COLO829 (cell line): ENCODE results near the gene LIMCH1.

ENCODE experiments used
- DNase-seq: peaks from one replicate; pipeline ENCODE4 v3.0.0; 2012; ENCODE audit warnings: low spot score

The LIMCH1 gene

GRCh38 chr4:41532882-41533281, 5.1 kb upstream of the LIMCH1 start:
- no peak for DNase-seq

DNA sequence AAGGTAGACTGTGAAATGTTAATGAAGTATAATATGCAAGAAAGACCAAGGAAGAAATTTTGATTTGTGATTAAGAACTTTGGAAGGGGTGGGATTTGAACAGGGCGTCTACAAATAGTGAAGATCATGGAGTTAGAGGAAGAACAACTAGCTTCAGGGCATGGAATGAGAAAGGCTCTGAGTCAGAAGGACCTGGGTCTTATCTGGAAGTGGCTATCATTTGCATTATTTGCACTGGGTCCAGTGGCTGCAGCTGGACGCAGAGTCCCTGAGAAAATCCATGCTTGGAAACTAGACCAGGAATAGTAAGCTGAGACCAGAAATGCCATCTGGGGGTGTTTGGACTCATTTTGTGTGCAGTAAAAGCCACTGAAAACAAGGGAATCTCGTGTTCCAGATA, 4.3 kb upstream of the LIMCH1 start:
- DNase-seq = no peak

DNA sequence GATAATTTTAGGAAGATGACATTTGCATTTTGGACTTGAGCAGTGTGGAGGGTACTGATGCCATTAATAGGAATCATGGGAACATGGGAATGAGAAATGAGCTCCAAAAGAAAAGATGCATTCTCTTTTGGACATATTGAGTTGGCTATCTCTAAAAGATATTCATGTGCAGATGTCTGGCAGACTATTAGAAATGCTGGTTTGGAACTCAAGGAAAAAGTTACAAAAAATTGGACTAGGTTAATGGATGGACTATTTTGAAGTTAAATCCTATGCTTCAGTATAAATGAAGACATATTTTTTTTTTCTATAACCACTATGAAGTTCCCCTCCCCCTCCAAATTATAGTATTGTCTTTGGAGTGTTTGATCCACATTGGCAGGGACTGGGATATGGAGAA, 3.6 kb upstream of the LIMCH1 start:
- no peak for DNase-seq

DNA sequence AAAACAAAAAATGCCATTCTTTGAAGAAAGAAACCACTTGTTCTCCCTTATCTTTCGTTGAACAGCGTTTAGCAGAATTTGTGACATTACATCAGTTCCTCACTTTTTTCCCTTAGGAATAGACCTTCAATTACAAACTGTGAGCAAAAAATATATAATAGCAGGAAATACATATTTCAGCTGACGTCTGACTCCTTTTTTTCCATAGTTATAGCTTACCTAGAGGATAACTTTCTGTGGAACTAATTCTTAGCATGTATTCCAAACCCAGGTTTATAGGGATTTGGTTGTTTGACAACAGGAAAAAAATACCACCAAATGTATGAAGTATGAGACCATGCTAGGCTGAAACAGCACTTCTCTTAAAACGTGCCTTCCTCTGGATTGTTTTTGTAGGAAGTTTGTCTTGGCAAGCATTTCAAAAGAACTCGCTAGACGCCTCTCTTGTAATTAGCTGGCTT, 2.0 kb upstream of the LIMCH1 start:
- peak; percentile 16 for DNase-seq

DNA sequence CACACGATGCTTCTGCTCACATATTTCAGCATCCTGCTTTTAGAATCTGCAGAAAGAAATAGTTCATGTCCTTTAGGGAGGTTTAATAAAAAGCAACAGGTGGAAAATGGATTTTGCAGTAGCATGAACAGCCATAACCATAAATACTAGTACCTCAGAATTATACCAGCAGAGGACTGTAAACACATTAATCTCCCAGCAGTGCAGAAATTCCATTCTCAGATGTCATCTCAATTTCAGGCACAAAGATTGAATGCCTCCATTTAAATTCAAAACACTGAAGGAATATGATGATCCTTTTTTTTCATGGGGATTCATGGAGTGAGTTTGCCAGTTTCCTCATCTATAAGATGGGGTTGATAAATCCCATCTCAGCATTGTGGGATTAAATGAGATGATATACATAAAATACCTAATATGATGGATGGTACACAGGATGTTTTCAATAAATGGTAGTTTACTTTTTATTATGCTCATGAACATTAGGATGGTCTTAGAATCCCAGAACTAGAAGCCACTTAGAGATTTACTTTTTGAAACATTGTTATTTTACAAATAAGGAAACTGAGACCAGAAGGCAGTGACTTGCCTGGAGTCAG, 566 bp upstream of the LIMCH1 start:
- no peak for DNase-seq

DNA sequence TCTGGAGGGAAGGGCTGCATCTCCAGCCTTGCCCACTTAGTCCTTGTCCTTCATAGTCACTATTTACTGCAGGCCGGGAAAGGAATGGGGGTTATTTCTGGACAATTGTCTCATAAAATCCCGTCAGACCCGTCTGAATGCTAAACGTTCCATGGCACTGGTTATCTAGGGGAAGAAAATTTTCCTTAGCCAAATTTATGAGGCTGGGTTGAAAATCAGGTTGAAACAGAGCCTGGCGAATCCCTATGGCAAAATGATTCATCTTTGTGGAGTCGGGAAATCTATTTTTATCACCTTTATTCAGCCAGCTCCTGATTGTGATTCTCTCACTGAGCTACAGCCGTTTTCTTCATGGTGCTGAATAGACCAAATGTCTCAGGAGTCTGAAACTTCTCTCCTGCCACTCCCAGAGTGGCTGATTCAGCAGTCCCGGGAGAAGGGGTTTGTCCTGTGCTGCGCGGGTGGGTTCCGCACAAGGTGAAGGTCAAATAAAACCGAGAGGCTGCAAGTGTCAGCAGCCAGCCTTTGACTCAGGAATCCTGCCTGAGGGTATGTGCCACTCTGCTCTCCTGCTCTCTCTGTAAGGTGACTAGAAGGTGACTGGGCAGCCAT, 1.0 kb downstream of the LIMCH1 start:
- DNase-seq = no peak

- DNase-seq = no peak
These were observed 1.8 kb downstream of the LIMCH1 start for GRCh38 chr4:41539711-41540110.

- no peak for DNase-seq
These were observed 2.7 kb downstream of the LIMCH1 start for GRCh38 chr4:41540687-41541086.

DNA sequence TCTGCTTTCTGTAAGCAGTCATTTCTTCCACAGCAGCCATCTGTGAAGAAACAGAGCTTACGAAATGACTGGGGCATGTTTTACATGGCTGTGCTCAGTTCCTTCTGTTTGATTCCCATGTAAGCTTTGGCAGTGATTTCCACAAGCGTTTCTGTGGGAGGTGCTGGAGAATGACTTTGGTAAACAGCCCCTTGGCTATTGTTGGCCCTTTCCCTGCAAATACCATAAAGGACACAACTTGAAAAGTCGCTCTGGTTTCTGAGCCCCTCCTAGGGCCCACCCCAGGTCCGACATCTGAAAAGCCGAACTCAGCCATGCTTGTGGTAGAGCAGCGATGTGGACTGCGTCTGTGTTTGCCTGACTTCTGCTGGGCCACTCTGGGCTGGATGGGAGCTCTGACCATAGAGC, 3.7 kb downstream of the LIMCH1 start:
- DNase-seq = no peak

- peak; percentile 13 for DNase-seq
These were observed 4.7 kb downstream of the LIMCH1 start for GRCh38 chr4:41542526-41543275.

GRCh38 chr4:41545238-41545637, 7.3 kb downstream of the LIMCH1 start:
- no peak for DNase-seq

- no peak for DNase-seq
These were observed 8.7 kb downstream of the LIMCH1 start for GRCh38 chr4:41546638-41547037.

DNA sequence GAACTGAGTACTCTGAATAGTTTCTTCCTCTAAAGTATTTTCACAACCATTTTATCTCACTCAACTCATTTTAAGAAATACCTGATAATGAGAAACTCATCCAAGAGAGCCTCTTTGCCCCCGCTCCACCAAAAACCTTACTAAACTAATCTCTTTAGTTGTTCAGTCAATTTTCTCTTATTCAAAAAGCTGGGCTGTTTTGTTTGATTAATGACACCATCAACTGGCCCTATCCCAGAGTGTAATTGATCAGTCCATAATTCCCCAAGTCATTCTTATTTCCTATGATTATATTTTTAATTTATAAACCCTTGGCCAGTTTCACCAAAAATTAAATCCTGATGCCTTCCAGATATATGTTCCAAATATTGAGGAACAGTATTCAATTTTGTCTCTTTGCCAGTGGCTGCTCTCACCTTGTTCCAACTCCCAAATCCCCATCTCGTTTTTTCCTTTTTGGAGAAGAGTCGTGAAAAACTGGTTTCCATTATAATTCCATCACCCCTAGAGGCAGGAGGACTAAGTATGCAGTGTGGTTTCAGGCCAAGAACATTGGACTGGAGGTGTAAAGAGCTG, 10.4 kb downstream of the LIMCH1 start:
- DNase-seq = no peak

DNA sequence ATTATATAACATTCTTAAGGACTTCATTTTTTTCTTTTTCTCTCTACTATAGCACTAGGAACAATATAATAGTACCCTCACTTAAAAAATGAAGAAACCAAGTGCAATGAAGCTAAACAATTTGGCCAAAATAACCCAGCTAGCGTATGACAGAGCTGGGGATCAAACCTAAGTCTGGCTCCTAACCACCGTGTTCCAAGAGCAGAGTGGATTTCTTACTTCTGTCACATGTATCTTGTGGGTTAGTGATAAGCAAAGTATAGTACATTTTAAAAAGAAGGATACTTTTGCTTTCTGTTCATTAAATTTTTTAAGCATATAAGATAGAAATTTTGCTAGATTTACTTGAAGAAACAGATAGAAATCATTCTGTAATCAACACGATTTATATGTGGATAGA, 11.5 kb downstream of the LIMCH1 start:
- no peak for DNase-seq

GRCh38 chr4:41550308-41550707, 12.4 kb downstream of the LIMCH1 start:
- no peak for DNase-seq

GRCh38 chr4:41551536-41551935, 13.6 kb downstream of the LIMCH1 start:
- DNase-seq = no peak

- DNase-seq = no peak
These were observed 16.9 kb downstream of the LIMCH1 start for GRCh38 chr4:41554905-41555304.

DNA sequence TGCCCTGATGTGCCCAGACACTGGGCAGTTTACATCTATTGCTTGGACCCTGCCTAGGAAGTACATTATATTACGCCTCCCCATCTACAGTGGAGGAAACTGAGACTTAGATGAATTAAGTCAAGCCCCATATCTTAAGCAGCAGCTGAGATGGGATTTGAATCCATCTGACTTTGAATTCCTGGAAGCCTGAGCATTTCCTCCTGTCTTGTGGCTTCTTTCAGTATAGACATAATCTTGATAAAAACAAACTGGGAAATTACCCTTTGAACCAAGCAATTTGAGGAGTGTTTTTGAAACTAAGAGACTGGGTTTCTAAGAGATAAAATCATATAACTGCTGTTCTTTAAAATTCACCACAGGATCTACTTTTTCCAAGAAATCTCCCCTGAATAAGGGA, 18.6 kb downstream of the LIMCH1 start:
- no peak for DNase-seq

DNA sequence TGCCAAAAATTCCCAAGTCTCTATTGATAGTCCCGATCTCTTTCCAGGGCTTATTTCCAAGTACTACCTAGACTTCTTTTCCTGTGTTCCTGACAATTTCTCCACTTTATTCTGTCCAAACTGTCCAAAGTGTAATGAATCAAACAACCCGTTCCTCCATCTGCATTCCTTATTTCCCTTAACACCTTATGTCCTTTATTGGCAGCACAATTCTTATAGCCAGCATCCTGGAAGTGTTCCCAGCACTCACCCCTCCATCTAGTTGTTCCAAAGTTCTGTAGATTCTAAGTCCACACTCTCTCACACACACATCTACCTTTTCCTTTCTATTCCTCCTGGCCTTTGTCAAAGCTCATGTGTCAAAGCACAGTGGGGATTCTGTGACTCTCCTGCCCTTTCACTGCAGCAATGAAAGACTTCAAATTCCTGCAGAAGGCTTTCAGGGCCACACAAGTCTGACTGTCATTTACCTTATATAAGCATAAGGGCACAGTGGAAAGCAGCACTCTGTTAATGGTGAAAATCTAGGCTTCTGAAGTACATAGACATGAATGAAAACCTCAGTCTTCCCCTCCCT, 22.1 kb downstream of the LIMCH1 start:
- no peak for DNase-seq

DNA sequence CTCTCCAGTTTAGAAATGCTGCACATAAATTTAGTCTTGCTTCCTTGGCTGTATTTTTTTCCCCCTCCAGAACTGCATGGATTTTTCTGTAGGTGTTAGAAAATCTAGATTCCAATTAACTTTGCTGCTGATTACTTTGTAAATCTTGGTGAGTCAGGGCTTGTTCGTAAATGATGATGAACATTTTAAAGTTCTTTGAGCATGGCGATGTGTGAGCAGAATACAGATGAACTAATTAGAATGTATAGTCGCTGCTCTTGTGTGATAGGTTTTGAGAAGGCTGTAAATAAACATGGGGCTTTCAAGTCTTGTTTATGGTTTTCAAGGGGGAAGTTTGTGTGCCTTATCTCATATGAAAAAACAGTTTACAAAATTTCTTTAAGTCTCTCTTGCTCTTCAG, 23.3 kb downstream of the LIMCH1 start:
- no peak for DNase-seq

GRCh38 chr4:41567186-41567585, 29.2 kb downstream of the LIMCH1 start:
- no peak for DNase-seq

- DNase-seq = no peak
These were observed 30.4 kb downstream of the LIMCH1 start for GRCh38 chr4:41568363-41568762.

DNA sequence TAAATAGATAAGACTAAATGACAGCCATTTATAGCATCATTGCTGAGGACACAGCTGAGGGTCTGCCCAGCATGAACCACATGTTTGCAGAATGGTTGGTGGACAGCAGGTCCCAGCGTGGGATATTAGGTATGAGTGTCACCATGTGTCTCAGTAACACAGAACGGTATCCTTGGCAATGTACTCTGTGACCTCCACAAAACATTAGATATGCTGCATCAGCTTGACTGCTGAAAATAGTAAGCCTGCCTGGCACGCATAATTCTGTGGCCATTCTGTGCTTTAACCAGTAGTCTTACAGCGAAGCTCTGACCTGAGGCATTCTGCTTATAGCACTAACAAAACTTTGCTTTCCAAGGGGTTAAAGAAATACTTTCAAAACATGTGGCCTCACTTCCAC, 32.0 kb downstream of the LIMCH1 start:
- no peak for DNase-seq
